Endothelial cell of umbilical vein (primary cell): Measurements from ENCODE around the gene CHRNA7.

Source experiments
- CTCF ChIP-seq, 2 donors: IDR thresholded peaks; 1 replicate in 1 of 2; 2 replicates in 1 of 2; pipeline ENCODE4 v1.5.1; 2011; ENCODE audit warnings: low read length in 2 of 2, mild to moderate bottlenecking in 2 of 2, moderate library complexity in 2 of 2, control low read depth in 1 of 2, inconsistent platforms in 1 of 2, low read depth in 1 of 2; ENCODE audit not compliant: insufficient read depth in 1 of 2; ENCODE audit errors: extremely low read depth in 1 of 2
- POLR2A ChIP-seq: IDR thresholded peaks from 2 replicates; pipeline ENCODE4 v1.6.1; 2012; ENCODE audit warnings: low read depth, mild to moderate bottlenecking, control low read depth, low read length

GRCh38 chr15:32035285-32035684 lies 5.0 kb downstream of the CHRNA7 start:
- TF ChIP-seq CTCF (IDR thresholded peaks at IDR 0.05; ENCODE audit: extremely low read depth in 1 of 2, insufficient read depth in 1 of 2, low read depth in 1 of 2, low read length in 2 of 2) (no peak), POLR2A (no peak)
